Endothelial cell of umbilical vein (primary cell): Measurements from ENCODE around the gene TNNI3K. TPM values are rescaled to one million over a fixed set of nuclear protein-coding genes. Genes with fewer than 3 reads are reported as not detected.

Experiments
- BruUV-seq: library from RNA; stranded (reverse); fragments of 400-500 nt; replicated peaks from 2 replicates; lab custom pipeline; 2021; lab: Mats Ljungman, UMichigan
- CTCF ChIA-PET: fragments of 300-600, 350-600 bp; sonication (Branson Sonifier 250); formaldehyde crosslinking; loops from one replicate; lab custom pipeline; 2021; ENCODE audit warnings: antibody characterized with exemption, inconsistent platforms; lab: Charles Lee
- POLR2A ChIA-PET: fragments of 300-600, 350-600 bp; sonication (Branson Sonifier 250); formaldehyde crosslinking; loops from one replicate; lab custom pipeline; 2021; ENCODE audit warnings: antibody characterized with exemption, inconsistent platforms; lab: Charles Lee
- DNase-seq: peaks from one replicate; pipeline ENCODE4 v3.0.0-alpha.2; 2011; ENCODE audit warnings: low read depth, low spot score
- FAIRE-seq: peaks from 2 replicates; lab custom pipeline; 2011; peaks lifted over from hg19 to GRCh38; lab: Jason Lieb, UNC
- H2AFZ ChIP-seq: 2 replicates; pipeline ENCODE4 v1.6.0; 2012; ENCODE audit warnings: low read depth, low read length, control low read depth, inconsistent platforms
- H3K27ac ChIP-seq: 2 replicates; pipeline ENCODE4 v1.5.1; 2011; ENCODE audit warnings: low read depth, mild to moderate bottlenecking, control low read depth, low read length, moderate library complexity; ENCODE audit not compliant: insufficient read depth
- H3K27me3 ChIP-seq, 2 experiments: 2 replicates each; pipeline versions ENCODE4 v1.6.0 to v1.6.1; 2011; ENCODE audit warnings: low read length in 2 of 2, mixed read lengths in 1 of 2; ENCODE audit not compliant: control insufficient read depth in 2 of 2, insufficient read depth in 2 of 2
- H3K36me3 ChIP-seq, 2 experiments: 2 replicates in 1 of 2; 3 replicates in 1 of 2; pipeline ENCODE4 v1.5.1; 2011; ENCODE audit warnings: low read length in 2 of 2, mild to moderate bottlenecking in 1 of 2, moderate library complexity in 1 of 2; ENCODE audit not compliant: control insufficient read depth in 2 of 2, insufficient read depth in 2 of 2; ENCODE audit errors: extremely low read depth in 1 of 2
- H3K4me1 ChIP-seq: 3 replicates; pipeline ENCODE4 v1.5.1; 2011; ENCODE audit warnings: mild to moderate bottlenecking, low read length; ENCODE audit not compliant: control insufficient read depth, insufficient read depth; ENCODE audit errors: extremely low read depth
- H3K4me2 ChIP-seq: 2 replicates; pipeline ENCODE4 v1.6.1; 2011; ENCODE audit warnings: low read length, control low read depth, mixed read lengths; ENCODE audit not compliant: insufficient read depth
- H3K4me3 ChIP-seq, 3 experiments: fragments of 200-600 bp in 1 of 3; sonication (generic), shearing (Covaris generic) in 1 of 3; replicated peaks in 1 of 3; 2 replicates each; pipeline ENCODE4 v1.5.1; 2011 to 2016; ENCODE audit warnings: control low read depth in 3 of 3, low read length in 3 of 3, mild to moderate bottlenecking in 2 of 3, inconsistent platforms in 1 of 3, low read depth in 1 of 3, moderate library complexity in 1 of 3; ENCODE audit not compliant: insufficient read depth in 1 of 3
- H3K79me2 ChIP-seq: 2 replicates; pipeline ENCODE4 v1.6.0; 2012; ENCODE audit warnings: low read length, inconsistent platforms; ENCODE audit not compliant: control insufficient read depth, insufficient read depth
- H3K9ac ChIP-seq: replicated peaks from 2 replicates; pipeline ENCODE3; 2011; ENCODE audit warnings: low read length, control low read depth; ENCODE audit not compliant: insufficient read depth; ENCODE audit errors: extremely low read depth
- H3K9me1 ChIP-seq: replicated peaks from 3 replicates; pipeline ENCODE4 v1.6.0; 2011; ENCODE audit warnings: mild to moderate bottlenecking, low read length; ENCODE audit not compliant: control insufficient read depth, insufficient read depth; ENCODE audit errors: extremely low read depth
- H3K9me3 ChIP-seq: replicated peaks from 2 replicates; pipeline ENCODE4 v1.5.1; 2012; ENCODE audit warnings: low read length, inconsistent platforms; ENCODE audit not compliant: control insufficient read depth, insufficient read depth
- H4K20me1 ChIP-seq: replicated peaks from 2 replicates; pipeline ENCODE3; 2011; ENCODE audit warnings: mild to moderate bottlenecking, low read length; ENCODE audit not compliant: control insufficient read depth, insufficient read depth; ENCODE audit errors: extremely low read depth
- CTCF ChIP-seq, 2 donors: IDR thresholded peaks; 1 replicate in 1 of 2; 2 replicates in 1 of 2; pipeline ENCODE4 v1.5.1; 2011; ENCODE audit warnings: low read length in 2 of 2, mild to moderate bottlenecking in 2 of 2, moderate library complexity in 2 of 2, control low read depth in 1 of 2, inconsistent platforms in 1 of 2, low read depth in 1 of 2; ENCODE audit not compliant: insufficient read depth in 1 of 2; ENCODE audit errors: extremely low read depth in 1 of 2
- EZH2 ChIP-seq: IDR thresholded peaks from 2 replicates; pipeline ENCODE4 v1.6.1; 2012; ENCODE audit warnings: borderline replicate concordance, low read depth, mild to moderate bottlenecking, moderate library complexity, low read length, inconsistent platforms; ENCODE audit not compliant: severe bottlenecking
- FOS ChIP-seq: IDR thresholded peaks from 2 replicates; pipeline ENCODE4 v1.6.1; 2011; ENCODE audit warnings: mild to moderate bottlenecking, low read length, moderate library complexity, borderline replicate concordance; ENCODE audit not compliant: insufficient read depth
- GATA2 ChIP-seq: IDR thresholded peaks from 2 replicates; pipeline ENCODE4 v1.7.0; 2011; ENCODE audit warnings: low read depth, mild to moderate bottlenecking, moderate library complexity, mixed read lengths, low read length; ENCODE audit not compliant: insufficient read length, insufficient read depth
- JUN ChIP-seq: IDR thresholded peaks from 2 replicates; pipeline ENCODE4 v1.6.1; 2011; ENCODE audit warnings: borderline replicate concordance, low read depth; ENCODE audit not compliant: insufficient read length, insufficient read depth
- MYC ChIP-seq: IDR thresholded peaks from one replicate; pipeline ENCODE4 v1.6.1; 2011; ENCODE audit warnings: mild to moderate bottlenecking, low read depth, low read length
- POLR2A ChIP-seq: IDR thresholded peaks from 2 replicates; pipeline ENCODE4 v1.6.1; 2012; ENCODE audit warnings: low read depth, mild to moderate bottlenecking, control low read depth, low read length
- POLR2AphosphoS5 ChIP-seq: IDR thresholded peaks from 2 replicates; pipeline ENCODE4 v1.6.1; 2012; ENCODE audit warnings: low read depth, mild to moderate bottlenecking, control low read depth, low read length, moderate library complexity; ENCODE audit not compliant: insufficient read depth
- dilution Hi-C: fragments of 300-500 bp; cut with MboI; formaldehyde crosslinking; loops from one replicate; pipeline ENCODE4 v1.15.0; 2019; ENCODE audit warnings: low sequenced_read_pairs; ENCODE audit not compliant: extremely low pct_ligation_motif_present
- intact Hi-C: fragments of 100-400 bp; cut with micrococcal nuclease; formaldehyde crosslinking; loops from one replicate; pipeline ENCODE4 v1.10.0; 2022
- polyA plus RNA-seq, 4 experiments: library from polyadenylated mRNA; depleted of rRNA in 3 of 4; stranded (reverse) in 3 of 4; unstranded in 1 of 4; fragments of >200 nt; gene quantifications; 2 replicates each; pipeline versions ENCODE4 v1.2.1 to v1.2.3, GENCODE V29; 2011 to 2012; ENCODE audit warnings: missing spikeins in 1 of 4
- total RNA-seq: library from RNA; stranded (reverse); gene quantifications from 2 replicates; pipeline ENCODE4 v1.2.3, GENCODE V29; 2021
- TF ChIP-seq, protein P1 (sequence below): IDR thresholded peaks from 2 replicates; pipeline ENCODE4 v1.6.1; 2011; ENCODE audit not compliant: insufficient read depth, insufficient read length

The TNNI3K gene
- total and polyA plus RNA-seq, 2 donors (not counting 3 experiments of a cell fraction or from before 2014, with no cell fraction given) = 0.69 TPM; not detected in 1

- no peak overlapping the region for H3K27ac ChIP-seq
- BruUV-seq = no TSS peak
- no peak overlapping the region for H2AFZ ChIP-seq
- intact Hi-C loops = loop anchor here (10.0 kb wide), 2 partner anchors 541 to 1909 kb away; partner anchors contain the start of genes CRYZ, NEGR1 and TYW3
- H3K27me3 ChIP-seq = no peaks in the 10 kb centered on the region
- H3K4me3 ChIP-seq = no peak overlapping the region
- no peaks in the 10 kb centered on the region for H3K36me3 ChIP-seq
- DNase-seq (no peak), FAIRE-seq (no peak)
- TF ChIP-seq JUN = no peak
- no peak for TF ChIP-seq EZH2
- TF ChIP-seq MYC = no peak
- no peak for TF ChIP-seq POLR2AphosphoS5
- no peak for TF ChIP-seq FOS
- no peak for TF ChIP-seq POLR2A
- TF ChIP-seq CTCF (IDR thresholded peaks at IDR 0.05; ENCODE audit: extremely low read depth in 1 of 2, insufficient read depth in 1 of 2, low read depth in 1 of 2, low read length in 2 of 2) = no peak
- TF ChIP-seq, protein P1, sequence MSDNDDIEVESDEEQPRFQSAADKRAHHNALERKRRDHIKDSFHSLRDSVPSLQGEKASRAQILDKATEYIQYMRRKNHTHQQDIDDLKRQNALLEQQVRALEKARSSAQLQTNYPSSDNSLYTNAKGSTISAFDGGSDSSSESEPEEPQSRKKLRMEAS = no peak
- TF ChIP-seq GATA2 = no peak
- no peaks in the 10 kb centered on the region for H3K9me3 ChIP-seq
- ChIA-PET POLR2A (no interaction called here), CTCF (no interaction called here)
- H3K79me2 ChIP-seq = no peaks in the 10 kb centered on the region
- H3K4me1 ChIP-seq = peaks cover 7% of the 10 kb centered on the region
- no peaks in the 10 kb centered on the region for H3K9me1 ChIP-seq
- dilution Hi-C loops = no loop called here
- H4K20me1 ChIP-seq = no peaks in the 10 kb centered on the region
- H3K9ac ChIP-seq = no peak overlapping the region
- H3K4me2 ChIP-seq = no peak overlapping the region
Observed at GRCh38 chr1:74193908-74194307, 41.3 kb upstream of the TNNI3K start.
